HepG2 (cell line): ENCODE results near the gene ATG5. TPM values are rescaled to one million over a fixed set of nuclear protein-coding genes. Genes with fewer than 3 reads are reported as not detected.

Experiments used
- BORCS8-MEF2B ChIP-seq: sonication (generic); formaldehyde crosslinking; IDR thresholded peaks from 2 replicates; pipeline ENCODE4 v1.8.0; 2022; ENCODE audit warnings: mild to moderate bottlenecking, missing genetic modification reagents
- CHD4 ChIP-seq: fragments of 200-600 bp; sonication (generic); IDR thresholded peaks from 2 replicates; pipeline ENCODE4 v1.7.0; 2017; ENCODE audit warnings: mild to moderate bottlenecking, low read length, borderline replicate concordance
- HMG20A ChIP-seq: IDR thresholded peaks from 2 replicates; pipeline ENCODE4 v1.6.1; 2016; ENCODE audit warnings: borderline replicate concordance
- KLF13 ChIP-seq: sonication (generic); formaldehyde crosslinking; IDR thresholded peaks from 2 replicates; pipeline ENCODE4 v1.4.0; 2020; ENCODE audit warnings: mild to moderate bottlenecking, missing genetic modification reagents
- MBD4 ChIP-seq: IDR thresholded peaks from 2 replicates; pipeline ENCODE4 v1.6.1; 2012; ENCODE audit warnings: low read length, inconsistent platforms, borderline replicate concordance
- MXD4 ChIP-seq: IDR thresholded peaks from 2 replicates; pipeline ENCODE4 v1.6.1; 2016; ENCODE audit warnings: mild to moderate bottlenecking, missing biosample characterization, missing genetic modification reagents
- PITX1 ChIP-seq: sonication (generic); formaldehyde crosslinking; IDR thresholded peaks from 2 replicates; pipeline ENCODE4 v1.5.1; 2020; ENCODE audit warnings: mild to moderate bottlenecking, missing genetic modification reagents
- RARA ChIP-seq: IDR thresholded peaks from 2 replicates; pipeline ENCODE4 v1.6.1; 2016; ENCODE audit warnings: missing genetic modification reagents, missing compliant biosample characterization
- TCF12 ChIP-seq, 2 experiments: fragments of 450-650 bp in 1 of 2; sonication (generic) in 1 of 2; formaldehyde crosslinking in 1 of 2; IDR thresholded peaks; 2 replicates each; pipeline versions ENCODE4 v1.6.1 to v1.8.0; 2017 to 2022; ENCODE audit warnings: antibody characterized with exemption in 1 of 2, mild to moderate bottlenecking in 1 of 2, missing genetic modification reagents in 1 of 2, moderate library complexity in 1 of 2
- ZNF124 ChIP-seq: sonication (generic); formaldehyde crosslinking; IDR thresholded peaks from 2 replicates; pipeline ENCODE4 v1.4.0; 2020; ENCODE audit warnings: missing genetic modification reagents
- ZNF263 ChIP-seq: sonication (generic); formaldehyde crosslinking; IDR thresholded peaks from 2 replicates; pipeline ENCODE4 v1.4.0; 2020; ENCODE audit warnings: missing genetic modification reagents
- ZNF333 ChIP-seq: sonication (generic); formaldehyde crosslinking; IDR thresholded peaks from 2 replicates; pipeline ENCODE4 v1.4.0; 2020; ENCODE audit warnings: mild to moderate bottlenecking, missing genetic modification reagents, borderline replicate concordance
- ZNF564 ChIP-seq: sonication (generic); formaldehyde crosslinking; IDR thresholded peaks from 2 replicates; pipeline ENCODE4 v1.8.1; 2023; ENCODE audit warnings: mild to moderate bottlenecking, missing genetic modification reagents
- ZNF567 ChIP-seq: sonication (generic); formaldehyde crosslinking; IDR thresholded peaks from 2 replicates; pipeline ENCODE4 v1.8.1; 2023; ENCODE audit warnings: mild to moderate bottlenecking, missing genetic modification reagents, borderline replicate concordance
- polyA plus RNA-seq, 8 experiments: library from polyadenylated mRNA; depleted of rRNA in 3 of 8; stranded (reverse) in 7 of 8; unstranded in 1 of 8; fragments of >200 nt; fragmentation: Illumina TruSeq in 4 of 8; extraction: Trizol in 4 of 8; gene quantifications; 2 replicates each; pipeline versions ENCODE4 v1.2.1 to v1.2.3, GENCODE V29; 2011 to 2016; ENCODE audit warnings: low read depth in 4 of 8, missing spikeins in 1 of 8, mixed read lengths in 1 of 8; ENCODE audit not compliant: insufficient read depth in 1 of 8
- total RNA-seq, 5 experiments: library from RNA; depleted of rRNA; stranded (reverse); fragments of >200 nt; fragmentation: Illumina TruSeq; extraction: Trizol; gene quantifications; 2 replicates each; pipeline ENCODE4 v1.2.3, GENCODE V29; 2016; ENCODE audit warnings: low read depth in 1 of 5
- TF ChIP-seq, protein P1 (sequence below): sonication (generic); formaldehyde crosslinking; conservative IDR thresholded peaks from 2 replicates; pipeline ENCODE4 v1.8.1; 2023; ENCODE audit warnings: missing genetic modification reagents
- TF ChIP-seq, protein P2 (sequence below): sonication (generic); formaldehyde crosslinking; IDR thresholded peaks from 2 replicates; pipeline ENCODE4 v1.4.0; 2020; ENCODE audit warnings: mild to moderate bottlenecking, missing genetic modification reagents
- TF ChIP-seq, protein P3 (sequence below): sonication (generic); formaldehyde crosslinking; IDR thresholded peaks from 2 replicates; pipeline ENCODE4 v1.5.1; 2020; ENCODE audit warnings: missing genetic modification reagents, mild to moderate bottlenecking, borderline replicate concordance
- TF ChIP-seq, protein P4 (sequence below): sonication (generic); formaldehyde crosslinking; IDR thresholded peaks from 2 replicates; pipeline ENCODE4 v1.4.0; 2020; ENCODE audit warnings: low read depth, missing genetic modification reagents
- TF ChIP-seq, protein P5 (sequence below): sonication (generic); formaldehyde crosslinking; IDR thresholded peaks from 2 replicates; pipeline ENCODE4 v1.8.0; 2022; ENCODE audit warnings: mild to moderate bottlenecking, missing genetic modification reagents

Gene ATG5
- total and polyA plus RNA-seq, 2 of the 13 experiments (the other 11 are each of a cell fraction or from before 2014, with no cell fraction given), result 21.3 to 48.0 TPM

DNA sequence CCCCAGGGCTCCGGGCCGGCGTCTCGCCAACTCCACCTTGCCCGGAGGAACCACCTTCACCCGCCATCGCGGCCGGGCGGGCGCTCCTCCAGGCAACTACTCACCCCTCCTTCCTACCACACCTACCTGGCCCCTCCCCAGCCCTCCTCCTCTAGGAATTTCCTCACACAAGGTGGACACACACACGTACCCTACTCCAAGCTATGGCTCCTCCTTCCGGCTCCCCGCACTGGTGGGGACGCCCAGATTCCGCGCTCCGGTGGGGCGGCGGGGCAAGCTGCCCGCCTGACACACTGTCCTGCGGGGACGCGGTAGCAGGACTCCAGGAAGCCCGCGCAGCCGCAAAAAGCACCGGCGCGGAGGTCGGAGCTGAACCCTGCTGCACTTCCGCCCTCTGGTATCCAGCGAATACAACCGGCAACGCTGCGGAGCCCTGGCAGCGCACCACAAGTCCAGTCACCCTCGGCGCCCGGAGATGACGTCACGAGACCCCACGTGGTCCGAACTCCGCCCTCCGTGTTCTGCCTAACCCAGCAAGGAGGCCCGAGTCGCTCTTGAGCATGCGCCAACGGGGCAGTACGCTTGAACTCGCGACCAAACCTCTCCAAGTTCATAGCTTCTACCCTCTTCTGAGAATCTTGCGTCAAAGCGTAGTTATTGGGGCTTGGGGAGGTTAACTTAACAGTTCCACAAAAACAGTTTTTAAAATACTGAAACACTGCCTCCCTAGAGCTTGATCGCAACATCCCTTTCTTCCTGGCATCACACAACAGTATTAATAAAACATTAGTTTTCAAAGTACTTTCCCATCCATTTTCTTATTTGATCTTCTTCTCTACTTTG is at the start of gene ATG5 (continued):
- peak; percentile 86 for TF ChIP-seq BORCS8-MEF2B (CRISPR knock-in tag)
- TF ChIP-seq, protein P1, sequence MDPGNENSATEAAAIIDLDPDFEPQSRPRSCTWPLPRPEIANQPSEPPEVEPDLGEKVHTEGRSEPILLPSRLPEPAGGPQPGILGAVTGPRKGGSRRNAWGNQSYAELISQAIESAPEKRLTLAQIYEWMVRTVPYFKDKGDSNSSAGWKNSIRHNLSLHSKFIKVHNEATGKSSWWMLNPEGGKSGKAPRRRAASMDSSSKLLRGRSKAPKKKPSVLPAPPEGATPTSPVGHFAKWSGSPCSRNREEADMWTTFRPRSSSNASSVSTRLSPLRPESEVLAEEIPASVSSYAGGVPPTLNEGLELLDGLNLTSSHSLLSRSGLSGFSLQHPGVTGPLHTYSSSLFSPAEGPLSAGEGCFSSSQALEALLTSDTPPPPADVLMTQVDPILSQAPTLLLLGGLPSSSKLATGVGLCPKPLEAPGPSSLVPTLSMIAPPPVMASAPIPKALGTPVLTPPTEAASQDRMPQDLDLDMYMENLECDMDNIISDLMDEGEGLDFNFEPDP (CRISPR knock-in tag), result no peak
- peak; percentile 91; the same call in 1 of the 2 replicates for TF ChIP-seq ZNF124 (CRISPR knock-in tag)
- 0 out of 2 replicates have a peak, but pooled peaks have one; percentile 43 for TF ChIP-seq RARA (CRISPR knock-in tag)
- peak; percentile 32; the same call in 1 of the 2 replicates for TF ChIP-seq ZNF263 (CRISPR knock-in tag)
- TF ChIP-seq TCF12 (IDR thresholded peaks at IDR 0.05), result no peak
- TF ChIP-seq TCF12 (CRISPR knock-in tag; IDR thresholded peaks at IDR 0.05), result no peak
- TF ChIP-seq ZNF333 (CRISPR knock-in tag), result no peak
- TF ChIP-seq HMG20A, result no peak; the same call in 1 of the 2 replicates
- TF ChIP-seq MXD4, result peak; percentile 92; the same call in 1 of the 2 replicates
- TF ChIP-seq ZNF564 (CRISPR knock-in tag), result no peak
- TF ChIP-seq, protein P2, sequence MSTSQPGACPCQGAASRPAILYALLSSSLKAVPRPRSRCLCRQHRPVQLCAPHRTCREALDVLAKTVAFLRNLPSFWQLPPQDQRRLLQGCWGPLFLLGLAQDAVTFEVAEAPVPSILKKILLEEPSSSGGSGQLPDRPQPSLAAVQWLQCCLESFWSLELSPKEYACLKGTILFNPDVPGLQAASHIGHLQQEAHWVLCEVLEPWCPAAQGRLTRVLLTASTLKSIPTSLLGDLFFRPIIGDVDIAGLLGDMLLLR (CRISPR knock-in tag), result 0 out of 2 replicates have a peak, but pooled peaks have one; percentile 34
- no peak for TF ChIP-seq MBD4
- TF ChIP-seq KLF13 (CRISPR knock-in tag), result no peak
- TF ChIP-seq, protein P3, sequence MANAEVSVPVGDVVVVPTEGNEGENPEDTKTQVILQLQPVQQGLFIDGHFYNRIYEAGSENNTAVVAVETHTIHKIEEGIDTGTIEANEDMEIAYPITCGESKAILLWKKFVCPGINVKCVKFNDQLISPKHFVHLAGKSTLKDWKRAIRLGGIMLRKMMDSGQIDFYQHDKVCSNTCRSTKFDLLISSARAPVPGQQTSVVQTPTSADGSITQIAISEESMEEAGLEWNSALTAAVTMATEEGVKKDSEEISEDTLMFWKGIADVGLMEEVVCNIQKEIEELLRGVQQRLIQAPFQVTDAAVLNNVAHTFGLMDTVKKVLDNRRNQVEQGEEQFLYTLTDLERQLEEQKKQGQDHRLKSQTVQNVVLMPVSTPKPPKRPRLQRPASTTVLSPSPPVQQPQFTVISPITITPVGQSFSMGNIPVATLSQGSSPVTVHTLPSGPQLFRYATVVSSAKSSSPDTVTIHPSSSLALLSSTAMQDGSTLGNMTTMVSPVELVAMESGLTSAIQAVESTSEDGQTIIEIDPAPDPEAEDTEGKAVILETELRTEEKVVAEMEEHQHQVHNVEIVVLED (CRISPR knock-in tag), result peak; percentile 75; the same call in 1 of the 2 replicates
- TF ChIP-seq ZNF567, result peak; percentile 69; the same call in 1 of the 2 replicates
- no peak for TF ChIP-seq CHD4
- TF ChIP-seq, protein P4, sequence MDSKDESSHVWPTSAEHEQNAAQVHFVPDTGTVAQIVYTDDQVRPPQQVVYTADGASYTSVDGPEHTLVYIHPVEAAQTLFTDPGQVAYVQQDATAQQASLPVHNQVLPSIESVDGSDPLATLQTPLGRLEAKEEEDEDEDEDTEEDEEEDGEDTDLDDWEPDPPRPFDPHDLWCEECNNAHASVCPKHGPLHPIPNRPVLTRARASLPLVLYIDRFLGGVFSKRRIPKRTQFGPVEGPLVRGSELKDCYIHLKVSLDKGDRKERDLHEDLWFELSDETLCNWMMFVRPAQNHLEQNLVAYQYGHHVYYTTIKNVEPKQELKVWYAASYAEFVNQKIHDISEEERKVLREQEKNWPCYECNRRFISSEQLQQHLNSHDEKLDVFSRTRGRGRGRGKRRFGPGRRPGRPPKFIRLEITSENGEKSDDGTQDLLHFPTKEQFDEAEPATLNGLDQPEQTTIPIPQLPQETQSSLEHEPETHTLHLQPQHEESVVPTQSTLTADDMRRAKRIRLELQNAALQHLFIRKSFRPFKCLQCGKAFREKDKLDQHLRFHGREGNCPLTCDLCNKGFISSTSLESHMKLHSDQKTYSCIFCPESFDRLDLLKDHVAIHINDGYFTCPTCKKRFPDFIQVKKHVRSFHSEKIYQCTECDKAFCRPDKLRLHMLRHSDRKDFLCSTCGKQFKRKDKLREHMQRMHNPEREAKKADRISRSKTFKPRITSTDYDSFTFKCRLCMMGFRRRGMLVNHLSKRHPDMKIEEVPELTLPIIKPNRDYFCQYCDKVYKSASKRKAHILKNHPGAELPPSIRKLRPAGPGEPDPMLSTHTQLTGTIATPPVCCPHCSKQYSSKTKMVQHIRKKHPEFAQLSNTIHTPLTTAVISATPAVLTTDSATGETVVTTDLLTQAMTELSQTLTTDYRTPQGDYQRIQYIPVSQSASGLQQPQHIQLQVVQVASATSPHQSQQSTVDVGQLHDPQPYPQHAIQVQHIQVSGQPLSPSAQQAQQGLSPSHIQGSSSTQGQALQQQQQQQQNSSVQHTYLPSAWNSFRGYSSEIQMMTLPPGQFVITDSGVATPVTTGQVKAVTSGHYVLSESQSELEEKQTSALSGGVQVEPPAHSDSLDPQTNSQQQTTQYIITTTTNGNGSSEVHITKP, result peak; percentile 75; the same call in 1 of the 2 replicates
- peak; percentile 24; the same call in 1 of the 2 replicates for TF ChIP-seq PITX1
- TF ChIP-seq, protein P5, sequence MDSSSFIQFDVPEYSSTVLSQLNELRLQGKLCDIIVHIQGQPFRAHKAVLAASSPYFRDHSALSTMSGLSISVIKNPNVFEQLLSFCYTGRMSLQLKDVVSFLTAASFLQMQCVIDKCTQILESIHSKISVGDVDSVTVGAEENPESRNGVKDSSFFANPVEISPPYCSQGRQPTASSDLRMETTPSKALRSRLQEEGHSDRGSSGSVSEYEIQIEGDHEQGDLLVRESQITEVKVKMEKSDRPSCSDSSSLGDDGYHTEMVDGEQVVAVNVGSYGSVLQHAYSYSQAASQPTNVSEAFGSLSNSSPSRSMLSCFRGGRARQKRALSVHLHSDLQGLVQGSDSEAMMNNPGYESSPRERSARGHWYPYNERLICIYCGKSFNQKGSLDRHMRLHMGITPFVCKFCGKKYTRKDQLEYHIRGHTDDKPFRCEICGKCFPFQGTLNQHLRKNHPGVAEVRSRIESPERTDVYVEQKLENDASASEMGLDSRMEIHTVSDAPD, result no peak; the same call in 1 of the 2 replicates
